Right lobe of liver (tissue), 6 donors: Measurements from ENCODE around the gene PROCA1. TPM values are rescaled to one million over a fixed set of nuclear protein-coding genes. Genes with fewer than 3 reads are reported as not detected.

Experiments
- ATAC-seq, 4 donors: fragments of 200-7000 bp; cut with Tn5 transposase; one replicate each; pipeline ENCODE4 v1.9.1; 2020; ENCODE audit warnings: mild to moderate bottlenecking in 4 of 4, moderate library complexity in 4 of 4
- DNase-seq, 3 donors: peaks; one replicate each; pipeline ENCODE4 v3.0.0-alpha.2; 2020
- H3K27ac ChIP-seq, 3 donors: fragments of 200-600 bp; one replicate each; pipeline ENCODE4 v1.8.0; 2022
- H3K27me3 ChIP-seq, 2 donors: fragments of 200-600 bp; one replicate each; pipeline ENCODE4 v1.8.0; 2022
- H3K36me3 ChIP-seq, 4 donors: fragments of 200-600 bp; sonication (generic) in 1 of 4; one replicate each; pipeline versions ENCODE4 v1.5.1 to v1.8.0; 2017 to 2022; ENCODE audit warnings: control low read depth in 1 of 4
- H3K4me1 ChIP-seq, 4 donors: fragments of 200-600 bp; sonication (generic) in 1 of 4; one replicate each; pipeline versions ENCODE4 v1.5.1 to v1.8.0; 2017 to 2022; ENCODE audit warnings: control low read depth in 1 of 4
- H3K4me3 ChIP-seq, 3 donors: fragments of 200-600 bp; one replicate each; pipeline ENCODE4 v1.8.0; 2022
- H3K9me3 ChIP-seq, 4 donors: fragments of 200-600 bp; sonication (generic) in 1 of 4; one replicate each; pipeline versions ENCODE4 v1.5.1 to v1.8.0; 2017 to 2022; ENCODE audit warnings: control low read depth in 1 of 4
- POLR2A ChIP-seq: fragments of 450-650 bp; IDR thresholded peaks from one replicate; pipeline ENCODE4 v1.6.1; 2017; ENCODE audit warnings: antibody characterized with exemption, mild to moderate bottlenecking
- WGBS: methylation state at CpG from one replicate; pipeline ENCODE4 v1.1.6; 2018; ENCODE audit warnings: low coverage, low lambda C conversion rate; ENCODE audit not compliant: insufficient coverage; ENCODE audit errors: missing lambda C conversion rate; 5-methylcytosine and 5-hydroxymethylcytosine counted together
- intact Hi-C, 2 donors: fragments of 100-400 bp; cut with DNase I; formaldehyde crosslinking; loops; one replicate each; pipeline versions ENCODE4 v1.11.2 to v1.14.1; 2022
- total RNA-seq, 6 experiments: library from RNA; depleted of rRNA in 2 of 6; stranded (reverse); fragments of >200 nt in 2 of 6; fragmentation: NEBNext Ultra II Directional in 3 of 6; extraction: Animal tissue kit (Norgen Biotek cat#: 25700) in 3 of 6; gene quantifications; one replicate each; pipeline versions ENCODE4 v1.1.0 to v1.2.4, GENCODE V29; 2016 to 2023
- TF ChIP-seq, protein P1 (sequence below), 4 donors: fragments of 200-600 bp in 3 of 4; fragments of 450-650 bp in 1 of 4; IDR thresholded peaks; one replicate each; pipeline versions ENCODE4 v1.5.1 to v1.8.0; 2016 to 2022; ENCODE audit warnings: antibody characterized with exemption in 4 of 4, mild to moderate bottlenecking in 2 of 4
- donor health status: DM: no; HTN: yes; CAD: no.
- donor health status: DM: no; HTN: no; CAD: no.
- donor health status: DM: no; HTN: no; CAD: no.
- donor health status: DM: no; HTN: yes; CAD: no.
- donor health status: DM: no; HTN: yes; CAD: no.

PROCA1 gene
- total RNA-seq, 6 experiments from 2014 or later: 0.18 to 0.97 (median 0.54) TPM; not detected in 1

- Histone ChIP-seq H3K4me3 (peak overlapping the region; percentile 87 to 91 (median 89)), H3K9me3 (no peaks in the 10 kb centered on the region), H3K4me1 (peaks cover 0 to 29% (median 13%) of the 10 kb centered on the region in 4 donors), H3K36me3 (peaks cover 5 to 29% (median 9%) of the 10 kb centered on the region in 4 donors), H3K27ac (peak overlapping the region; percentile 96 to 98 (median 97)), H3K27me3 (no peaks in the 10 kb centered on the region)
- peak in 2 of 3 donors; percentile 54 to 63 for DNase-seq
- peak; percentile 1 to 11 (median 10) for ATAC-seq
- 2% methylated on average over 14 of the region's 31 CpGs for WGBS
- intact Hi-C loops: no loop called here
- TF ChIP-seq, protein P1, sequence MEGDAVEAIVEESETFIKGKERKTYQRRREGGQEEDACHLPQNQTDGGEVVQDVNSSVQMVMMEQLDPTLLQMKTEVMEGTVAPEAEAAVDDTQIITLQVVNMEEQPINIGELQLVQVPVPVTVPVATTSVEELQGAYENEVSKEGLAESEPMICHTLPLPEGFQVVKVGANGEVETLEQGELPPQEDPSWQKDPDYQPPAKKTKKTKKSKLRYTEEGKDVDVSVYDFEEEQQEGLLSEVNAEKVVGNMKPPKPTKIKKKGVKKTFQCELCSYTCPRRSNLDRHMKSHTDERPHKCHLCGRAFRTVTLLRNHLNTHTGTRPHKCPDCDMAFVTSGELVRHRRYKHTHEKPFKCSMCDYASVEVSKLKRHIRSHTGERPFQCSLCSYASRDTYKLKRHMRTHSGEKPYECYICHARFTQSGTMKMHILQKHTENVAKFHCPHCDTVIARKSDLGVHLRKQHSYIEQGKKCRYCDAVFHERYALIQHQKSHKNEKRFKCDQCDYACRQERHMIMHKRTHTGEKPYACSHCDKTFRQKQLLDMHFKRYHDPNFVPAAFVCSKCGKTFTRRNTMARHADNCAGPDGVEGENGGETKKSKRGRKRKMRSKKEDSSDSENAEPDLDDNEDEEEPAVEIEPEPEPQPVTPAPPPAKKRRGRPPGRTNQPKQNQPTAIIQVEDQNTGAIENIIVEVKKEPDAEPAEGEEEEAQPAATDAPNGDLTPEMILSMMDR (IDR thresholded peaks at IDR 0.05): no peak
- no peak for TF ChIP-seq POLR2A
Observed at GRCh38 chr17:28744972-28745785, 33.5 kb upstream of the PROCA1 start.

DNA sequence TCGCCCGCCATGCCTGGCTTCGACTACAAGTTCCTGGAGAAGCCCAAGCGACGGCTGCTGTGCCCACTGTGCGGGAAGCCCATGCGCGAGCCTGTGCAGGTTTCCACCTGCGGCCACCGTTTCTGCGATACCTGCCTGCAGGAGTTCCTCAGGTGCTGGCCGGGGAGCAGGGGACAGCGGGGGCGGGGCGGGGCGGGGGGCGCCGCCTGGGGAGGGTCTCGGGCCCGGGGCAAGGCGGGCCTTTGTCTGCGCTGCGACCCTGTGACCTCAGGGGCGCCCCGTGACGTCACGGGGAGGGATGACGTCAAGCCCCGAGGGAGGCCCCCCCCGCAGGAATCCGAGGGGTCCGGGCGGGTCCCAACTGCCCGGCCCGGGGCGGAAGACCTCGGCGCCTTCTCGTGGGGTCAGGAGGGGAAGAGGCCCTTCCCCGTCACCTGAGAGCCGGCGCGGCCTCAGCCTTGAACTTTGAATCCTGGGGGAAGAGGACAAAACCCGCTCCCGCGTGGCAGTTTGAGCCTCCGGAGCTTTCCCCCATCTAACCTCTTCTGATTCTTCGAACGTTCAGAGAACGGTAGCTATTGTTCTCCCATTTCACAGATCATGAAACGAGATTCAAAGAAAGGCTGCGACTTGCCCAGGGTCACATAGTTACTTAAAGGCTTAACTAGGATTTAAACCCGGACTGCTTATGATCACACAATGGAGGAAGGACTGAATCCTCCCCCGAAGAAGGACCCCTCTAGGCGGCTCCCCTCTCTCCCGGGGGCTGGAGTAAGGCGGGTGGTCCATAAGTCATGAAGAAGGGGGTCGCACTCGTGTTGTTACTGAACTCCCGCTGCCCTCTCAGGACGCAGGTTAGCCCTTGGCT is 32.6 kb upstream of the PROCA1 start:
- TF ChIP-seq POLR2A: no peak
- TF ChIP-seq, protein P1 (IDR thresholded peaks at IDR 0.05): no peak
- Histone ChIP-seq H3K4me1 (peaks cover 0 to 29% (median 13%) of the 10 kb centered on the region in 4 donors), H3K36me3 (peaks cover 5 to 24% (median 9%) of the 10 kb centered on the region in 4 donors), H3K4me3 (peak overlapping the region; percentile 87 to 91 (median 89)), H3K27ac (peak overlapping the region; percentile 96 to 98 (median 97)), H3K9me3 (no peaks in the 10 kb centered on the region), H3K27me3 (no peaks in the 10 kb centered on the region)
- ATAC-seq: peak; percentile 8 to 42 (median 24)
- 0% methylated on average over 20 of the region's 61 CpGs for WGBS
- intact Hi-C loops: no loop called here
- DNase-seq: peak; percentile 68 to 79 (median 76)

DNA sequence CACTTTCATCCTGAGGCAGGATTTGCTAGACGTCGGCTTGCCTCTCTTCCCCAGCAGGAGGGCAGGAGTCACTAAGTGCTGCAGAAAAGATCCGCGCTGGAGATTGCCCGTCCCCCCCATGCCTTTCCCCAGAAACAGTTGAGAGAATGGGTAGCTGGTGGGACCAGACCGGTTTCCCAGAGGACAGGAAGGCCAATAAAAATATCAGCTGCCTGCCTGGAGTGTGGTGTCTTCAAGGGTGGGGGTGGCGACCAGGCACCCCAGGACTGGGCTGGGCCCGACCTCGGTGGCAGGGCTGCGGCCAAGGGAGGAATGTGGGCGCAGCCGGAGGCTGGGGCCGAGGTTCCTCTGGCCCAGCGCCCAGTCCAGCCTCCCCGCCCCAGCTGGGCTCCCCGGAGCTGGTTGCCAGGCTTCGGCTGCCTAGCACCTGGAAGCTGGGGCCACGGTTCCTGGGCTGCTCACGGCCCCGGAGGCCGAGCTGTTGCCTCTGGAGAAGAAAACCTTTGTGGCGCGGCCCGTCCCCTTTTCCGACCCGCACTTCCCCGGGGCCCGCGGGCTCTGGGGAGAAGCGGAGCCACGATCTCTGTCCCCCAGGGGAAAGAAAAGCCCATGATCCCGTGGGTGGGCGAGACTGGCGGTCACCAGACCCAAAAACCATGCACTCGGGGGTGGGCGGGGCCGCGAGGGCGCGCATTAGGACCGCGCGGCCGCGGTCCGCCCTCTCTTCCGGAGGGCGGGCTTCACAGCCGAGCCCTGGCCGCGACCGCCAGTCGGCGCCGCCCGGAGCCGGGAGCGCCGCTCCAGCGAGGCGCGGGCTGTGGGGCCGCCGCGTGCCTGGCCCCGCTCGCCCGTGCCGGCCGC is 31.8 kb upstream of the PROCA1 start, which contains the start of gene TRAF4:
Gene TRAF4 (plus strand): TSS at position 769 of the 861 bp plus-strand sequence. CDS start 102 bp downstream, outside the sequence.
- Histone ChIP-seq H3K27me3 (no peaks in the 10 kb centered on the region), H3K9me3 (no peaks in the 10 kb centered on the region), H3K36me3 (peaks cover 5 to 15% (median 8%) of the 10 kb centered on the region in 4 donors), H3K4me1 (peaks cover 0 to 29% (median 13%) of the 10 kb centered on the region in 4 donors), H3K4me3 (peak within 1 kb of the TSS; percentile 87 to 91 (median 89)), H3K27ac (peak within 1 kb of the TSS; percentile 96 to 98 (median 97))
- DNase-seq: peak; percentile 82 to 87 (median 83)
- intact Hi-C loops: no loop called here
- ATAC-seq: peak; percentile 68 to 84 (median 78)
- TF ChIP-seq, protein P1 (IDR thresholded peaks at IDR 0.05): peak in 3 of 4 donors; percentile 7 to 37 (median 27)
- peak; percentile 99 for TF ChIP-seq POLR2A
- WGBS: 0% methylated on average over 8 of the region's 70 CpGs
